ENCODE data around the gene MKRN2.
"Not testable (repeated sequence)": the region's sequence is repeated elsewhere in the genome, so short reads cannot be mapped to it uniquely, and the experiment has no call there.

MKRN2 gene

DNA sequence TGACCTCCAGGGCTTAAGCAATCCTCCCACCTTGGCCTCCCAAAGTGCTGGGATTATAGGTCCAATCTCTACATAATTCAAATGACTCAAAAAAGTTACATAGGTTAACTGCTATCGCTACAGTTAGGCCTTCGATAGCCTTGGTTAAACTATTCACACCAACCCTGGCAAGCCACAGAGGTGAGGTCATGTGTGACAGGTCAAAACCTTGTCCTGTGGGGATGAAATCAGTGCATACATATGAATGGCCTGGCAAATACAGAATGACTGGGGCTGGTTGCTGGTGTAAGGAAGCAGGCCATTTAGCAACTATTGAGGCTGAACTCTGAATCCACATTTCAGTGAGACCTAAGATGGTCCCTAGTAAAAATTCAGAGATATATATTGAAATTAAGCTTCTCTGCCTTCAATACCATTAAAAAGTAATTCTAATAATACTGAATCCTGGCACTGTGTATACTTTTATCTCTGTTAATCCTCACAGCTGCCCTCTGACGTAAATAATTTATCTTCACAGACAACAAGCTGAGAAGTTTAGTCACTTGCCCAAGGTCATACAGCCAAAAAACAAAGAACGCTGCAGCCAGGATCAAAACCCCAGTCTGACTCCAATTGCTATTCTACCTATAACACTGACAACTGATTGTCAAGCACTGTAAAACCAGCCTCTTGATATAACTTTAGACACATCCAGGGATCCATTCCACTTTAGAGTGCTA, 35.3 kb downstream of the MKRN2 start:
- Mint-ChIP-seq H3K4me3 (no peak overlapping the region), H3K27me3 (no peaks in the 10 kb centered on the region), H3K4me1 (no peaks in the 10 kb centered on the region), H3K27ac (peak overlapping the region in 1 of 2 donors; percentile 63), H3K9me3 (no peaks in the 10 kb centered on the region)
- DNase-seq, result no peak
- ATAC-seq, result no peak

DNA sequence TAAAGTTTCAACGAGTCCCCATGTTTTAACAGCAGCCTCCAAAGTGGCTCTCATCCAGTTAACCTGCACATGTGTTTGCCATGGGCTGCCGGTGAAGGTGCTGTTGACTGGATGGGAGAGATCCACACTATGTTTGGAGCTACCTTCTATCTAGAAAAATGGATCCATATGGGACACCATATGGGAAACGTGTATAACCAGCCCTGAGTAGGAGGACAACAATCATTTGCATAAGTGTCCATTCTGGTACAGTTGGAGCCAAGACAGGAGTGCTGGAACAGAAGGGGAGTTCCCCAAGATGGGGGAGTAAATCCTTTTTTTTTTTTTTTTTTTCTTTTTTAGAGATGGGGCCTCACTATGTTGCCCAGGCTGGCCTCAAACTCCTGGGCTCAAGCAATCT, 36.6 kb downstream of the MKRN2 start:
- ATAC-seq, result no peak
- DNase-seq, result no peak
- Mint-ChIP-seq H3K27ac (peak overlapping the region; percentile 4 to 25), H3K9me3 (no peaks in the 10 kb centered on the region), H3K27me3 (no peaks in the 10 kb centered on the region), H3K4me1 (no peaks in the 10 kb centered on the region), H3K4me3 (no peak overlapping the region)

- H3K27ac Mint-ChIP-seq, result no peak overlapping the region
- no peaks in the 10 kb centered on the region for H3K27me3 Mint-ChIP-seq
- H3K4me3 Mint-ChIP-seq, result no peak overlapping the region
- DNase-seq (no peak), ATAC-seq (no peak)
- peaks cover 7% of the 10 kb centered on the region for H3K4me1 Mint-ChIP-seq
- H3K9me3 Mint-ChIP-seq, result no peaks in the 10 kb centered on the region
These were observed 42.0 kb downstream of the MKRN2 start for GRCh38 chr3:12598890-12599289.

DNA sequence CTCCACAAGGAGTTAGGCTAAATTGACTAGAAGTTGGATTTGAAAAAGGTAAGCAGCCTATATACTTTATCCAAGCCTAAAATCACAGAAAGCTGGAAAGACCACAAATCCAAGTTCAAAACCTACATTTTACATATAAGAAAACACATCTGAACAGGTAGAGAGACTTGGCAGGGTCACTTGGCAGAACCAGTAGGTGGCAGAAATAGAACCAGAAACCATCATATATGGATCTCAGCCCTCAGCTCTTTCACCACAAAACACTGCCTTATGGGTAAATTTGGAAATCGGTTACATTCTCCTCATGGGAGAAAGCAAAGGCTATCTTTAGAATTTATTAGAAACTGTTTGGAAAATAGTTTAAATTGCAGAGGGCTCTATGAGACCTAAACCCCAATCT, 44.2 kb downstream of the MKRN2 start:
- DNase-seq (no peak), ATAC-seq (no peak)
- peaks cover 7% of the 10 kb centered on the region for H3K4me1 Mint-ChIP-seq
- H3K9me3 Mint-ChIP-seq, result no peaks in the 10 kb centered on the region
- no peak overlapping the region for H3K27ac Mint-ChIP-seq
- H3K4me3 Mint-ChIP-seq, result no peak overlapping the region
- H3K27me3 Mint-ChIP-seq, result no peaks in the 10 kb centered on the region

DNA sequence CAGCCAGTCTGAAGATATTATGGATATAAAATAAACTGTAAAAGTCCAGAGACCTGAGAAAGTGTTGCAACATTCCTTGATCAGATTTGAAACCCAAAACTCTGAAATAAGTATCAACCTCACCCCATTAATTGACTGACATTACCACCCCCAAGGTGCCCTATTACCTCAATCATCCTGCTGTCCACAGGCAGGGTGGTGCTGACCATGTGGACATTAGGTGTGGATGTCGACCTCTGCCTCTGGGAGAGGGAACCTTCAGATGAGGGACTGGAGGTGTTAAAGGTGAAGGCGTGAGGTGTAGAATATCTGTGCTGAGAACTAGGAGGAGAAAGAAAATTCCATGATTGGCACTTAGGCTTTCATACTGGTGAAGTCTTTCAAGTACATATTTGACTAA, 47.1 kb downstream of the MKRN2 start:
- ATAC-seq (no peak), DNase-seq (no peak)
- Mint-ChIP-seq H3K4me1 (peaks cover 23% of the 10 kb centered on the region), H3K27me3 (no peaks in the 10 kb centered on the region), H3K4me3 (no peak overlapping the region), H3K27ac (no peak overlapping the region), H3K9me3 (no peaks in the 10 kb centered on the region)

GRCh38 chr3:12608376-12608775, 51.5 kb downstream of the MKRN2 start:
- Mint-ChIP-seq H3K4me3 (no peak overlapping the region), H3K9me3 (no peaks in the 10 kb centered on the region), H3K27ac (peak overlapping the region in 1 of 2 donors; percentile 42), H3K27me3 (no peaks in the 10 kb centered on the region), H3K4me1 (peaks cover 18% of the 10 kb centered on the region)
- ATAC-seq, result no peak
- no peak for DNase-seq

GRCh38 chr3:12611117-12611516, 54.2 kb downstream of the MKRN2 start:
- no peak for DNase-seq
- Mint-ChIP-seq H3K27me3 (no peaks in the 10 kb centered on the region), H3K4me1 (peaks cover 38% of the 10 kb centered on the region), H3K4me3 (no peak overlapping the region), H3K27ac (no peak overlapping the region), H3K9me3 (no peaks in the 10 kb centered on the region)
- no peak for ATAC-seq

GRCh38 chr3:12612514-12613226, 55.8 kb downstream of the MKRN2 start:
- ATAC-seq (no peak), DNase-seq (no peak)
- Mint-ChIP-seq H3K27ac (no peak overlapping the region), H3K4me1 (peaks cover 34% of the 10 kb centered on the region), H3K9me3 (no peaks in the 10 kb centered on the region), H3K27me3 (no peaks in the 10 kb centered on the region), H3K4me3 (no peak overlapping the region)

DNA sequence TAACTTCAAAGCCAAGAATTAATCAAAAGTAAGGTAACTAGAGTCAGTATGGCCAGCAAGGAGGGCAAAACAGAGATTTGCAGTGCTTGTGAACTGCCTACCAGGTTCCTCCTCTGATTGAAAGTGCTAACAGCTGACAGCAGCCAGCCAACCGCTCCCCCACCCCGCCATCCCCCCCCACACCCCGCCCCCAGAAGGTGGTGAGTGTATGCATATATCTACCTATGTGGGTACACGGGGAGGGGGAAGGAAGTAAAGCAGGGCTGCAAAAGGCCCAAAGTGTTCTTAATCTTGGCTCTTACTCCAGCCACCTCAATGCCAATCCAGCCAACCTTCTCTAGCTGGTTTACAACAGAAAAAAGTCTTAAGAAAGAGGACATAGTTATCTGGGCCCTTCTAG, 56.4 kb downstream of the MKRN2 start:
- no peak for DNase-seq
- peaks cover 34% of the 10 kb centered on the region for H3K4me1 Mint-ChIP-seq
- no peak overlapping the region for H3K27ac Mint-ChIP-seq
- no peak for ATAC-seq
- no peak overlapping the region for H3K4me3 Mint-ChIP-seq
- H3K9me3 Mint-ChIP-seq, result no peaks in the 10 kb centered on the region
- H3K27me3 Mint-ChIP-seq, result no peaks in the 10 kb centered on the region

DNA sequence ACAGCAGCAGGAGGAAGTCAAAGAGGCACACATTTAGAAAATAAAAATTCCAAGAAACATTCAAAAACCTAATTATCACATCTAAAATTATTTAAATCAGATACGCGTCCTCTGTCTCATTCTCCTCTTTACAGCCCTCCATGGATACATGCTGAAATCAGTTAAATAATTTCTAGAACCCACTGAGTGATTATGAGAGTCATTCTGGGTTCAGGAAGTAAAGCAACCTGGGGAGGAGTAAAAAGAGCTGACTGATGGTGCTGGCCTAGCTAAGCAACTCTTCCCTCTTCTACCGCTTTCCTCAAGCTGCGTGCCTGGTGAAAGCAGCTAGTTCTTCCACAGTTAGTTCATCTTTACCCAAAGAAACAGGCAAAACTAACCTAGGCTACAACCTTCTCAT, 58.4 kb downstream of the MKRN2 start:
- no peak for DNase-seq
- no peaks in the 10 kb centered on the region for H3K9me3 Mint-ChIP-seq
- H3K4me3 Mint-ChIP-seq, result no peak overlapping the region
- H3K4me1 Mint-ChIP-seq, result peaks cover 27% of the 10 kb centered on the region
- H3K27ac Mint-ChIP-seq, result no peak overlapping the region
- no peak for ATAC-seq
- no peaks in the 10 kb centered on the region for H3K27me3 Mint-ChIP-seq

GRCh38 chr3:12618426-12618825, 61.5 kb downstream of the MKRN2 start:
- no peak for ATAC-seq
- no peaks in the 10 kb centered on the region for H3K9me3 Mint-ChIP-seq
- H3K27ac Mint-ChIP-seq, result no peak overlapping the region
- no peak overlapping the region for H3K4me3 Mint-ChIP-seq
- no peak for DNase-seq
- peaks cover 44% of the 10 kb centered on the region for H3K4me1 Mint-ChIP-seq
- H3K27me3 Mint-ChIP-seq, result no peaks in the 10 kb centered on the region

DNA sequence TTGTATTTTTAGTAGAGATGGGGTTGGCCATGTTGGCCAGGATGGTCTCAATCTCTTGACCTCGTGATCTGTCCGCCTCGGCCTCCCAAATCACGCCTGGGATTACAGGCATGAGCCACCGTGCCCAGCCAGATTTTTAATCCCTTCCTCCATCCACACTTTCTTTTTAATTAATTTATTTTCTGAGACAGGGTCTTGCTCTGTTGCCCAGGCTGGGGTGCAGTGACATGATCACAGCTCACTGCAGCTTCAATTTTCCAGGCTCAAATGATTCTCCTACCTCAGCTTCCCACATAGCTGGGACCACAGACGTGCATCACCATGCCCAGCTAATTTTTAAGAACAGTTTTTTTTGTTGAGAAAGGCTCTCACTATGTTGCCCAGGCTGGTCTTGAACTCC, 63.4 kb downstream of the MKRN2 start:
- H3K9me3 Mint-ChIP-seq, result no peaks in the 10 kb centered on the region
- H3K4me3 Mint-ChIP-seq, result no peak overlapping the region
- no peak for ATAC-seq
- DNase-seq, result no peak
- no peaks in the 10 kb centered on the region for H3K27me3 Mint-ChIP-seq
- peaks cover 43% of the 10 kb centered on the region for H3K4me1 Mint-ChIP-seq
- peak overlapping the region in 1 of 2 donors; percentile 59 for H3K27ac Mint-ChIP-seq

DNA sequence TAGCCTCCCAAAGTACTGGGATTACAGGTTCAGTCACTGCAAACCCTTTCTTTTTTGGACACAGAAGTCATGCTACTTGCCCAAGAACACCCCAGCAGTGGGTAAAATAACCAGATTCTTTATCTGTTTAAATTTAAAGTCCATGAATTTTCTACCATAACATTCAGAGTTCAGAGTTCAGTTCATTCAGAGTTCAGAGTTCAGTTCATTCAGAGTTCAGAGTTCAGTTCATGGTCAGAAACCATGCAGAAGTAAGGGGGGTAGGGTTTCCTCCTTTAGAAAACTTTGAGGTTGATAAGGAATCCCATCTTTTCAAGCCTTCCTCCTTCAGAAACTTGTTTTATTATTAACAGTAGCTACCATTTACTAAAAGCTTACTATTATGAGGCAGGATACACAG, 63.8 kb downstream of the MKRN2 start:
- Mint-ChIP-seq H3K9me3 (no peaks in the 10 kb centered on the region), H3K27ac (no peak overlapping the region), H3K4me3 (no peak overlapping the region), H3K4me1 (peaks cover 44% of the 10 kb centered on the region), H3K27me3 (no peaks in the 10 kb centered on the region)
- ATAC-seq, result no peak
- DNase-seq, result no peak

GRCh38 chr3:12622335-12622734, 65.4 kb downstream of the MKRN2 start:
- ATAC-seq, result no peak

GRCh38 chr3:12624056-12624455, 67.2 kb downstream of the MKRN2 start:
- no peak overlapping the region for H3K4me3 Mint-ChIP-seq

More at GRCh38 chr3:12622335-12622734, 65.4 kb downstream of the MKRN2 start:
- DNase-seq, result no peak
- no peaks in the 10 kb centered on the region for H3K9me3 Mint-ChIP-seq
- H3K27me3 Mint-ChIP-seq, result no peaks in the 10 kb centered on the region
- peaks cover 51% of the 10 kb centered on the region for H3K4me1 Mint-ChIP-seq
- no peak overlapping the region for H3K27ac Mint-ChIP-seq
- no peak overlapping the region for H3K4me3 Mint-ChIP-seq

DNA sequence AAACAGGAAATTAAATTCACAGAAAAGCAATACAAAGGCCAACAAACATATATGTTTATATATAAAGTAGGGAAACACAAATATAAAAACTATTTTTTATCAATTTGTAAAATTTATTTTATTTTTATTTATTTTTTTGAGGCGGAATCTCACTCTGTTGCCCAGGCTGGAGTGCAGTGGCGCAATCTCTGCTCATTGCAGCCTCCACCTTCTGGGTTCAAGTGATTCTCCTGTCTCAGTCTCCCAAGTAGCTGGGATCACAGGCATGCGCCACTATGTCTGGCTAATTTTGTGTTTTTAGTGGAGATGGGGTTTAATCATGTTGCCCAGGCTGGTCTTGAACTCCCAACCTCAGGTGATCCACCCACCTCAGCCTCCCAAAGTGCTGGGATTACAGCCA, 68.1 kb downstream of the MKRN2 start:
- not testable (repeated sequence) for H3K9me3 Mint-ChIP-seq, H3K4me3 Mint-ChIP-seq, DNase-seq, H3K27me3 Mint-ChIP-seq, H3K27ac Mint-ChIP-seq, ATAC-seq
- H3K4me1 Mint-ChIP-seq, result peaks cover 61% of the 10 kb centered on the region

More at GRCh38 chr3:12624056-12624455, 67.2 kb downstream of the MKRN2 start:
- H3K27me3 Mint-ChIP-seq, result no peaks in the 10 kb centered on the region
- DNase-seq (no peak), ATAC-seq (no peak)
- no peaks in the 10 kb centered on the region for H3K9me3 Mint-ChIP-seq
- no peak overlapping the region for H3K27ac Mint-ChIP-seq
- peaks cover 60% of the 10 kb centered on the region for H3K4me1 Mint-ChIP-seq

Measured in stimulated activated naive CD8-positive, alpha-beta T cell treated with anti-CD3 and anti-CD28 coated beads, Interleukin-15, amount 100 ng/mL, for 72 hours (primary cell).